8988T (cell line): ENCODE results near the gene MSANTD1.

Experiments used
- DNase-seq: peaks from one replicate; pipeline ENCODE4 v3.0.0; 2011

The MSANTD1 gene

GRCh38 chr4:3267576-3268394 is 18.8 kb downstream of the MSANTD1 start:
- DNase-seq: no peak

DNA sequence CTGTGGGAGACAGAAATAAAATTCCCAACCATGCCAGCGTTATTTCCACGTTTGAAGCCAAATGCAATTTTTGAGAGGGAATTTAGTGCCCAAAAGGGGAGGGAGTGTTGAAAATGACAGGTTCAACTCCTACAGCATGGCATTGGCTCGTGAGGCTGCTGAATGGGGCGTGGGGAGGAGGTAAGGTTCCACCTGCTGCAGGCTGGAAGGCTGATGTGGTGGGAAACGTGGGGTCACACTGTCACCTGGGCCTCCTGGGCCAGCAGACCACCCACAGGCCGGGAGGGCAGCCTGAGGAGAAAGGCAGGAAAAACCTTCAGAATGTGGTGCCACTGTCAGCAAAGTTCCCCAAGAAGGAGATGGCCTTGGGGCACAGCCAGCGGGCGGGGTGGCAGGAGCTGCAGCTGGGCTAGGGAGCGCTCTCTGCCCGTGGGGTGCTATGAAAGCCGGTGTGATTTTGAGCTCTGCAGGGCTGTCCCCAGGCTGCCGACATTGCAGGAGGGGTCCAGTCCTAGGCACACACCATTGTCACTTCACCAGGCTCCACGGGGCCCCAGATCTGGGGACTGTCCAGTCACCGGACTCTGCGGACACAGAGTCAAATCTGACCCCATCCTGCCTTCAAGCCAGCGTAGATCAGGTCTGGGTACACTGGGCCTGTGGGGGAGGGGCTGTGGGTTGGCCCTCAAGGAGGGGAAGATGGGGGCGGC is 19.6 kb downstream of the MSANTD1 start:
- DNase-seq: no peak

DNA sequence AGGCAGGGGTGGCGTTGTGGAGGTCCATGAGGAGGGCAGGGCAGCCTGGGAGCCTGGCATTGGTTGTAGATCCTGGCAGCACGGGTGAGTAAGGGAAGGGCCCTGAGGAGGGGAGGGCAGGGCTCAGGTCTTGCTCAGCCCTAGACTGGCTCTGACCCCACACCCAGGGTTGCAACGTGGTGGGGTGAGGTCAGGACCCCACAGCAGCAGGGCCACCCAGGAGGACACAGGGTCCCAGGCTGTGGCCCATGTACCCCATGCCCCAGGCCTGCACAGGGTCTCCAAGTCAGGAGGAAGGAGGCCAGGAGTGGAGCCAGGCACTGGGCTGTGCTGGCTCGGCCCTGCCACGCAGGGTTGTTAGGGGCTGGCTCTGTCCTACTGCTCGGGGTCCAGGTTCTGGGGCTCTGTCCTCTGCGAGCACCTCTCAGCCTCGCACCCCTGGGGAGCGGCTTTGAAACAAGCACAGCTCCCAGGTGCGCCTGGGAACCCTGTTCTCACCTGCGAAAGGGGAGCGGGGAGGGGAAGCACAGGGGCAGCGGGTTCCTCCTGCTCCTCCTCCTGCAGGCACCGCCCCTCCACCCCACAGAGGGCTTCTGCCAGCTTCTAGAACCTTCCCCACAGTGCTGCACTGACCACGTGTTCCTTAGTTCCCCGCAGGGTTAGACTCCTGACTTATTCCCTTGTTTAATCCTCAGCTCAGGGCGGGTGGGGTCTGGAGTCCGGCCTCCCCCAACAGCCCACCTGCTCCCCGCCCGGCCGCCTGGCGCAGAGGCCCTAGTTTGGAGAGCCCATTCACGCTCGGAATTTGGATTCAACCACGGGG is 20.4 kb downstream of the MSANTD1 start:
- DNase-seq: no peak

GRCh38 chr4:3269991-3270611 is 21.1 kb downstream of the MSANTD1 start:
- no peak for DNase-seq

DNA sequence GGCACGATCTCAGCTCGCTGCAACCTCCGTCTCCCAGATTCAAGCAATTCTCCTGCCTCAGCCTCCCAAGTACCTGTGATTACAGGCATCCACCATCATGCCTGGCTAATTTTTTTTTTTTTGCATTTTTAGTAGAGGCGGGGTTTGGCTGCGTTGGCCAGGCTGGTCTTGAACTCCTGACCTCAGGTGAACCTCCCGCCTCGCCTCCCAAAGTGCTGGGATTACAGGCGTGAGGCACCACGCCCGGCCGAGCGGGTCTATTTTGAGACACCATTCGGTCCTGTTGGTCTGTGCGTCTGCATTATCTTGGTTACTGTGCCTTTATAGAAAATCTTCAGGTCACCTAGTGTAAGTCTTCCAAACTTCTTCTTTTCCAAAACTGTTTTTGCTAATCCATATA is 22.2 kb downstream of the MSANTD1 start:
- no peak for DNase-seq

DNA sequence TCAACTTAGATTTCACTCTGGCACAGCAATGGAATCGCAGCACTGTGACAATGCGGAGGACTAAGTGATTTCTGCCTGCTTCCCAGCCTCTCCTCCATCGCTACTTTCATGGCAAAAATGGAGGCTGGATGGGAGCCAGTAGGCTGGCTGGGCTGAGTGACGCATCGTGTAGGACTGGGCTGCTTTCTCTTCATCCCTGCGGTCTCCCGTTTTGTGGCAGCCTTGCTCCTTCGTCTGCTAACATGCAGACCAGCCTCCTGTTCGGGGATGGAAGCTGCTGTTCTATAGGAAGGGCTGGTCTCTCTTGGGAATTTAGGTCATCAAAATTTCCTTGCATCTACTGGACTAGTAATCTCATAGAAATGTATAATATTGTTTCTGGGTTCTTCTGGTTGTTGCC is 28.0 kb downstream of the MSANTD1 start:
- DNase-seq: no peak

DNA sequence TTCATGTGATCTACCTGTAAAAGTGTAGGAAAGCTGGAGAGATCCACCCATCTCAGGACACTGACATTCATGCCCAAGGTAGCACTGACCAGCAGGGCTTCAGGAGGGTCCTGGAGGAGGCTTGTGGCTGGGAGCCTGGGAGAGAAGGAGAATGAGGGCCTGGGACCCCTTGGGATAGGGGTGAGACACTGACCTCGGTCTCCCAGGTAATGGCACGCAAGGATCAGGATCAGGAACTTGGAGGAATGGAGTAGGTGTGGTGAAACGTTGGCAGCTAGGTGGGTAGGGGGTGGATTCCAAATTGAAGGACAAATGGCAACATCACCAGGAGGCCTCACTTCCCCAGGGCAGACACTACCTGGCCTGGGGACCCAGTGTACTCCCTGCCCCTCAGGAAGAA is 31.5 kb downstream of the MSANTD1 start:
- no peak for DNase-seq

DNA sequence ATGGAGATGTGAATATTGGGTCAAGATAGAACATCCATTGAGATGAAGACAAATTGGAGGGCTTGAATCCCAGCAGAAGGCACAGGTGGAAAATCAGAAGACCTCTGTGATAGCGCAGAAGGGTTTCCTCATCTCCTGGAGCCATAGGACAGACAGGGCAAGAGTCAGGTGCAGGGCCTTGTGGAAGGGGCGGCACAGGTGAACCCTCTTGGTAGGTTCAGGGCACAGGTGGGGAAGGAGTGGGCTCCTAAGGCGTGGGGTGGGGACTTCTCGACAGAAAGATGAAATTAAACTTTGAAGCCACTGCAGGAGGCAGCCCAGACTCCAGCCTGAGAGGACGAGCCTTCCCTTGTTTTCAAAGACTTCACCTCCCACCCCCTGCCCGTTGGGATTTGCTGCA is 34.5 kb downstream of the MSANTD1 start:
- no peak for DNase-seq

GRCh38 chr4:3283916-3284315 is 35.0 kb downstream of the MSANTD1 start:
- DNase-seq: no peak

GRCh38 chr4:3284734-3285557 is 36.0 kb downstream of the MSANTD1 start:
- DNase-seq: no peak

DNA sequence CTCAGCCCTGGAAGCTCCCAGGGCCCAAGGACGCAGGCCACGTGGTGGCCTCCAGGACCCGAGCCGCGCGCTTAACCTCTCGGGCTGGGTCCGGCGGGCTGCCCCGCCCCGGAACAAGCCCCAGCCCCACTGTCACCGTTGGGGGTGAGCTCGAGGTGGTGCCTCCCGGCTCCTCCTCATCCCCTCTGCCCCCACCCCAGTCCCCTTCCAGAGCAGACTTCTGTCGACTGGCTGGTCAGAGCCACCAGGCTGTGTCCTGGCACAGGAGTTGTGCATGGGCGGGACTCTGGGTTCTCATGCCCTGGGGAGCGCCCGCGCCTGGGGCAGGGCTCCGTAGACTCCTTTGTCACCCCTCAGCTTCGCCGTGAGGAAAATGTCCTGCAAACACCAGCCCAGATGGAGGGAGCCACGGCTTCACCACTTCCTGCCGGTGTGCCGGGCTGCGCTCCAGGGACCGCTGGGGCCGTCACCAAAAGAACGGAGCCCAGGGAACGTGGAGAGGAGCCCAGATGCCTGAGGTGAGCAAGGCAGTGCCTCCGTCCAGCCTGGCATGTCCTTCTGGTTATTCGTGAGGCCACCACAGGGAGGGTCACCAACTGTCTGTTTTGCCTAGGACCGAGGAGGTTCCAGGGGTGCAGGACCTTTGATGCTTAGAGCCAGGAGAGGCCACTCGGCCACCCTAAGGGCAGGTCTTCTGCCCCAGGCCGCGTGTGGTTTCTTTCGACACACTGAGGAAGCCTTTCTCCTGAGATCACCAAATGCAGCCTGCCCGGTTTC is 36.8 kb downstream of the MSANTD1 start:
- no peak for DNase-seq

DNA sequence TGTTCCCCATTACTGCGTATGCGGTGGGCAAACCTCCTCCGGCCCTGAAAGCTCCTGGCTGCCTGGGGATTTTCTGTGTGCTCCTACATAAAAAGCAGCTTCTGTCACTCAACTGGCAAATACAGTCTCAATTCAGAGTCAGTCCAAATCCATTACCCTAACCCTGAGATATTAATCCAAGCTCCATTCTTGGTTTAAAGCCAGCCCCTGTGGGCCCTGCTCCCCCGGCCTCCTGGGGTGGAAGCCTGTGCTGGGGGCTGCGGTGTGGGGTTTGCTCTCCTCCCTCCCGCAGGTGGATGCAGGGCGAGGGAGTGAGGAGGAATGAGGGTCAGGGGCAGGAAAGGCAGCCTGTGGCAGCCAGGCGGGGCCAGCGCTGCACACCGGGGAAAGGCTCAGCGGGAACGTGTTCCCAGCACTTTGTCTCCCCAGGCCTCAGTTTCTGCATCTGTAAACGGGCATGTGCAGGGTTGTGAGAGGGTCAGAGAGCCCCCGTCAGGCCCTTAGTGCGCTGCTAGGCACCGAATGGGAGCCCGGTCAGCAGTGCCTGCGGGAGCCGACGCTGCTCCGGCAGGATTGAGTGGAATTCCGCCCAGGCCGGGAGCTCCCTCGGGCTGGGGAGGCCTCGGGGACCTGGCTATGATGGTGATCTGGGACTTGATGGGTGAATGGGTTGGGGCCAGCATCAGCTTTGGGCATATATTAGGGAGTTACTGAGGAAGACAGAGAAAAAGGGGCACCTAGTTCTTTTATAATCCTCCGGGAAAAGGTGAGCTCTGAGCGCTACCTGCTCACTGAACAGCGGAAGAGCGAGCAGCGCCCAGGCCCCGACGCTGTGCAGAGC is 37.6 kb downstream of the MSANTD1 start:
- DNase-seq: no peak

- no peak for DNase-seq
Measured at GRCh38 chr4:3287271-3287971, 38.5 kb downstream of the MSANTD1 start.

DNA sequence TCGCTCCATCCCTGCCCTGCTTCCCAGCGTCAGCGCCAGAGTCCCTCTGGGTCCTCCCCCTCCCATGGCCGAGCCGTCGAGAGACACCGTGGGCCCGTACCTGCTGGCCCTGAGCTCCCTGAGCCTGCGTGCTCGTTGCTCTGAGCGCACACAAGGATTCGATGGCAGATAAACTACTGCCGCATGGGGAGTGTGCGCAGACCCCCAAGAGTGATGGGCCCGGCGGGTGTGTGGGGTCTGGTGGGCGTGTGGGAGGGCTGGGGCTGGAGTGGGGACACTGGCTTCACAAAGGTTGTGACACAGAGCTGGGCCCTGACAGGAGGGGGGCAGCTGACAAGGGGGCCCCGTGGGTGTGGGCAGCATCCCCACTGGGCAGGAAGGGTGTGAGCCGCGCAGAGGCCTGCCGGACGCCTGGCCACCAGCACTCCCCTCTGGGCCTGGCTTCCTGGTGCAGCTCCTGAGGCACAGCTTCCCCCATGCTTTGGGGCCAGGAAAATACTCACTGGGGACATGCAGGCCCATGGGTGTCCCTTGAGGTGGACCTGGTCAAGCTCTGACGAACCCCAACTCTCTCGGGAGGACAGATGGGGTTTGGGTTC is 39.1 kb downstream of the MSANTD1 start:
- no peak for DNase-seq

- no peak for DNase-seq
Measured at GRCh38 chr4:3288571-3289094, 39.7 kb downstream of the MSANTD1 start.

DNA sequence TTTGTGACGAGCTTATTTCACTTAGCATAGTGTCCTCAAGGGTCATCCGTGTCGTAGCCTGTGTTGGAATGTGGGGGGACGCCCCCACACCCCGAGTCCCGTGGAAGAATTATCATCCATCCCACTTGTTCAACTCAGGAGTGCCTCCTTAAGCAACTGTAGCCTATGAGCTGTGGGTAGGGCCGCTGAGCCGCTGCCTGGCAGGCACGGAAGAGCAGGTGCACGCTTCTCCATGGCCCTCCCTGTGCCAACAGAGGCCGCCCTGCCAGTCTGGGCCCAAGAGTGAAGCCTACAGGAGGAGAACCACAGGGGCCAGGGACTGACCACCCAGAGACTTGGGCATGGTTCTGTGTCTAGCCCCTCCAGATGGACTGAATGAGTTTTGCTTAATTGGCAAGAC is 41.5 kb downstream of the MSANTD1 start:
- no peak for DNase-seq

DNA sequence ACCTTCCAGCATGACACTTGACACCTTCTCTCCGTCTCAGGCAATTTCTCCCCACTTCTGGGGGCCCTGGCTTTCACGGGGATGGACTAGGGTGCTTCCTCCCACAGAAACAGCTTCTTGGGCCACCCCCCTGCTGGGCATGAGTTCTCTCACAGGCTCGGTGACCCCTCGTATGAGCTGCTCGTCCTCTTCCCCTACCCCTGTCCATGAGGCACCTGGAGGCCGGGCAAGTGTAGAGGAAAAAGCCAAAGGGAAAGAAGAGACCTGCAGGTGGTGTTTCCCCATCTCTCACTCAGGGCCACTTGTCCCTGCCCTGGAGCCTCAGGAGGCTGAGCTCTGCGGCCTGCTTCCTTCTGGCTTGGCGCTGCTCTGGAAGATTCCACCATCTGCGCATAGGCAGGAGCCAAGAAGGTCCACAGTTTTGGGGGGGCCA is 41.9 kb downstream of the MSANTD1 start:
- no peak for DNase-seq

DNA sequence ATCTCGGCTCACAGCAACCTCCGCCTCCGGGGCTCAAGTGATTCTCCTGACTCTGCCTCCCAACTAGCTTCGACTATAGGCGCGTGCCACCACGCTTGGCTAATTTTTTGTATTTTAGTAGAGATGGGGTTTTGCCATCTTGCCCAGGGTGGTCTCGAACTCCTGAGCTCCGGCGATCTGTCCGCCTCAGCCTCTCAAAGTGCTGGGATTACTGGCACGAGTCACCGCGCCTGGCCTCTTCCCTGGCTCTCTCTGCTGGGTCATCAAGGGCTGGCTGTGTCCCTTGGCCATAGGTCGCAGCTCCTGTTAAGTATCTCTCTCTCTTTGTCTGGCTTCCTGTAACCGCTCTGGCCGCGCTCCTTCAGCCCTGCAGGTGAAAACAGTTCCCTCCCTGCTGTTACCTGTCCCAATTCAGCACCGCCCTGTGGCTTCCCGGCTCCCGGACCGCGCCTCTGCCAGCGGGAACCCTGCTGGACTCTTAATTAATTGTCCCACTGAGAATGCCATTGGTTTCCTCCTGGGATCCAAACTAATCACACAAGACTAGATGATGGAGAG is 42.5 kb downstream of the MSANTD1 start:
- no peak for DNase-seq
